Common myeloid progenitor, CD34-positive (primary cell): Measurements from ENCODE around the gene NLRP9.

Experiments used
- CTCF ChIA-PET: fragments of 350-600 bp; sonication (Branson Sonifier 250); formaldehyde crosslinking; loops from one replicate; lab custom pipeline; 2021; ENCODE audit warnings: antibody characterized with exemption; lab: Charles Lee
- POLR2A ChIA-PET: fragments of 350-600 bp; sonication (Branson Sonifier 250); formaldehyde crosslinking; loops from one replicate; lab custom pipeline; 2021; ENCODE audit warnings: antibody characterized with exemption; lab: Charles Lee
- DNase-seq, 3 donors: peaks; one replicate each; pipeline versions ENCODE4 v3.0.0 to v3.0.0-alpha.2; 2013
- H3K27ac ChIP-seq, 2 experiments: 1 replicate in 1 of 2; 2 replicates in 1 of 2; pipeline ENCODE4 v1.7.0; 2013; ENCODE audit warnings: inconsistent platforms in 2 of 2, low read length in 2 of 2, mild to moderate bottlenecking in 2 of 2, low read depth in 1 of 2, moderate library complexity in 1 of 2; ENCODE audit not compliant: severe bottlenecking in 2 of 2, insufficient read depth in 1 of 2, poor library complexity in 1 of 2
- H3K27me3 ChIP-seq, 5 experiments: replicated peaks in 2 of 5; 1 replicate in 3 of 5; 2 replicates in 2 of 5; pipeline versions ENCODE4 v1.6.1 to v1.7.0; 2013; ENCODE audit warnings: low read length in 4 of 5, mild to moderate bottlenecking in 2 of 5, moderate library complexity in 2 of 5, inconsistent platforms in 1 of 5; ENCODE audit not compliant: insufficient read depth in 5 of 5, control insufficient read depth in 4 of 5
- H3K36me3 ChIP-seq, 4 experiments: 1 replicate in 2 of 4; 2 replicates in 2 of 4; pipeline versions ENCODE4 v1.6.1 to v1.7.0; 2013; ENCODE audit warnings: low read length in 3 of 4, control low read depth in 1 of 4, mild to moderate bottlenecking in 1 of 4; ENCODE audit not compliant: control insufficient read depth in 4 of 4, insufficient read depth in 4 of 4
- H3K4me1 ChIP-seq, 4 experiments: 1 replicate in 3 of 4; 2 replicates in 1 of 4; pipeline versions ENCODE4 v1.6.1 to v1.7.1; 2013; ENCODE audit warnings: low read length in 3 of 4, mild to moderate bottlenecking in 3 of 4, control low read depth in 1 of 4, inconsistent platforms in 1 of 4, moderate library complexity in 1 of 4; ENCODE audit not compliant: control insufficient read depth in 4 of 4, insufficient read depth in 4 of 4; ENCODE audit errors: control extremely low read depth in 1 of 4
- H3K4me3 ChIP-seq, 7 experiments: 1 replicate in 4 of 7; 2 replicates in 3 of 7; pipeline versions ENCODE4 v1.5.1 to v1.7.0; 2013; ENCODE audit warnings: mild to moderate bottlenecking in 7 of 7, low read length in 6 of 7, moderate library complexity in 6 of 7, inconsistent platforms in 2 of 7, low read depth in 2 of 7, control low read depth in 1 of 7; ENCODE audit not compliant: insufficient read depth in 4 of 7, control insufficient read depth in 1 of 7; ENCODE audit errors: extremely low read depth in 1 of 7
- H3K9me3 ChIP-seq, 5 experiments: 1 replicate in 4 of 5; 2 replicates in 1 of 5; pipeline versions ENCODE4 v1.6.1 to v1.7.1; 2013; ENCODE audit warnings: low read length in 4 of 5, mild to moderate bottlenecking in 2 of 5, inconsistent platforms in 1 of 5, low read depth in 1 of 5, moderate library complexity in 1 of 5; ENCODE audit not compliant: control insufficient read depth in 4 of 5, insufficient read depth in 2 of 5; ENCODE audit errors: control extremely low read depth in 1 of 5
- WGBS: methylation state at CpG from one replicate; pipeline ENCODE4 v1.1.5; 2013; ENCODE audit not compliant: insufficient coverage; 5-methylcytosine and 5-hydroxymethylcytosine counted together

NLRP9 gene

DNA sequence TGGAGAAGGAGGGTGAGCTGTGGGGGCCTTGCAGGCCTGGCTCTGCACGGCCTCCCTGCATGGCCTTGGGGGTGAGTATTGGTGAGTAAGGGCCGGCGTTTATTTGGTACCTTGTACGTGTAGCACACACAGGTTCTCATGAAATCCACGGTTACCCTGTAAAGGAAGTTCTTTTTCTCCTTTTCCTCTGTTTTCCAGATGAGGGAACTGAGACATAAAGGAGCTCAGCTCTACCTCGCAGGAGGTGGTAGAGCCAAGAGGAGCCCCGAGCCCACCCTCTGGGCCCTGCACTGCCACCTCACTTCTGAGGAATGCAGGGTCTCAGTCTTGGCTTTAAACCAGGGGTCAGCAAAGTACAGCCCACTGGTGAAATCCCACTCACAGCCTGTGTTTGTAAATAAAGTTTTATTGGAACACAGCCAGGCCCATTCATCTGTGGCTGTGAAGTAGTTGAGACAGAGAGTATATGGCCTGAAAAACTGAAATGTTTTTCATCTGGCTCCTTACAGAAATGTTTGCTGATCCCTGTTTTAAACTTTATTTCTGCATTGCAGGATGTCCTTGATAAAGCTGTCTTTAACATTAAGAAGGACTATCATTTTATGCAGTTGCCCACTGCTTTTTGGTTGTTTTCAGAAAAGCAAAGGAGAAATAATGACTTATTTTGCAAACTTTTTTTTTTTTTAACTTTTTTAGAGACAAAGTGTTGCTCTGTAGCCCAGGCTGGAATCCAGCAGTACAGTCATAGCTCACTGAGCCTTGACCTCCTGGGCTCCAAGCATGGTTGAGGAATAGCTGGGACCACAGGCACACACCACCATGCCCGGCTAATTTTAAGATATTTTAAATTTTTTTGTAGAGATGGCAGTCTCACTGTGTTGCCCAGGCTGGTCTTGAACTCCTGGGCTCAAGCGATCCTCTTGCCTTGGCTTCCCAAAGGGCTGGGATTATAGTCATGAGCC is 56.8 kb downstream of the NLRP9 start:
- Histone ChIP-seq H3K4me3 (no peak overlapping the region), H3K9me3 (no peaks in the 10 kb centered on the region), H3K36me3 (peaks cover 0 to 82% (median 48%) of the 10 kb centered on the region in 4 experiments), H3K27me3 (no peaks in the 10 kb centered on the region), H3K27ac (no peak overlapping the region), H3K4me1 (peaks cover 4 to 23% (median 21%) of the 10 kb centered on the region in 4 experiments)
- CTCF ChIA-PET = no interaction called here
- POLR2A ChIA-PET = interaction anchor here (0.7 kb wide), 1 partner anchor 15 kb away, joined by 11 read pairs; no protein-coding TSS in a partner anchor
- WGBS = 94% methylated on average over 4 of the region's 9 CpGs
- no peak for DNase-seq

DNA sequence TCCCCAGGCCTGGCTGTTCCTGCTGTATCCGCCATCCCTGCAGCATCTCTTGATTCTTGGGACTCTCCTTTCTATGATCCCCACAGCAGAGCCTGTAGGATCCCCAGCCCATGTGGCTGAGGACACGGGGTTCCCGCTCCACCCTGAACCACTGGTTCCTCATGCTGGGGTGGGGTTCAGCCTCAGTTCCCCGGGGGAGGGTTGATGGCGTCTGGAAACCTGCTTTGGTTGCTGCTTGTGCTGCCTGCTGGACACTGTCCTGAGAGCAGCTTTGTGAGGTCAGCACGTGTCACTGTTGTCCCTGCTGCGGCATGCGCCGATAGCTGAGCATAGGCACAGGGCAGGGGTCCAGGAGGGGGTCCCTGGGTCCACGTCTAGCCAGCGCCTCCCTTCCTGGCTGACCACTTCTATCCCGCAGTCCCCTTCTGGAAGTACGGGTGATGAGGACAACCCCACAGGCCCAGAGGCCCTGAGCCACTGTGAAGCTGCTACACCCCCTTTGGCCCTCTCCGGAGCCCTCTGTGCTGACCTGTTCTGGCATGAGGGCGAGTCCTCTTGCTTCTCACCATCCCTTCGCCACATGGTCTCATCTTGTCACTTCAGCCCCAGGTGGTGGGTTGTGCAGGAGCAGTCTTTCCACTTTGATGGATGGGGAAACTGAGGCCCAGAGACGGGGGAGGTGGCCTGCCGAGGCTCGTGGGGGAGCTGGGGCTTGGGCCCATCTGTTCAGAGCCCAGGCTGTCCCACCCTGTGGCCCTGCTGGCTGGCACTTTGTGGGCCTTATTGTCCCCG is 57.7 kb downstream of the NLRP9 start:
- no peak for DNase-seq
- Histone ChIP-seq H3K4me3 (no peak overlapping the region), H3K27me3 (no peaks in the 10 kb centered on the region), H3K27ac (no peak overlapping the region), H3K4me1 (peaks cover 9 to 30% (median 29%) of the 10 kb centered on the region in 4 experiments), H3K36me3 (peaks cover 0 to 73% (median 44%) of the 10 kb centered on the region in 4 experiments), H3K9me3 (no peaks in the 10 kb centered on the region)
- WGBS = 97% methylated on average over 15 of the region's 20 CpGs
- POLR2A ChIA-PET = no interaction called here
- CTCF ChIA-PET = no interaction called here

- WGBS = 93% methylated on average over 21 of the region's 24 CpGs
- Histone ChIP-seq H3K36me3 (peaks cover 0 to 63% (median 36%) of the 10 kb centered on the region in 4 experiments), H3K4me3 (no peak overlapping the region)
Measured at GRCh38 chr19:55679343-55680257, 58.6 kb downstream of the NLRP9 start.

GRCh38 chr19:55678121-55678671 is 60.0 kb downstream of the NLRP9 start:
- ChIA-PET CTCF (no interaction called here), POLR2A (no interaction called here)
- peak overlapping the region in 1 of 2 experiments; percentile 29 for H3K27ac ChIP-seq
- 91% methylated on average over 21 of the region's 21 CpGs for WGBS
- no peak overlapping the region for H3K4me3 ChIP-seq
- peak in 2 of 3 donors; percentile 36 to 53 for DNase-seq
- H3K36me3 ChIP-seq = peaks cover 0 to 59% (median 34%) of the 10 kb centered on the region in 4 experiments
- H3K27me3 ChIP-seq = no peaks in the 10 kb centered on the region
- H3K9me3 ChIP-seq = no peaks in the 10 kb centered on the region
- peaks cover 9 to 42% (median 37%) of the 10 kb centered on the region in 4 experiments for H3K4me1 ChIP-seq

More at GRCh38 chr19:55679343-55680257, 58.6 kb downstream of the NLRP9 start:
- Histone ChIP-seq H3K27ac (no peak overlapping the region), H3K9me3 (no peaks in the 10 kb centered on the region), H3K27me3 (no peaks in the 10 kb centered on the region), H3K4me1 (peaks cover 9 to 34% (median 33%) of the 10 kb centered on the region in 4 experiments)
- POLR2A ChIA-PET = no interaction called here
- DNase-seq = no peak
- CTCF ChIA-PET = no interaction called here

DNA sequence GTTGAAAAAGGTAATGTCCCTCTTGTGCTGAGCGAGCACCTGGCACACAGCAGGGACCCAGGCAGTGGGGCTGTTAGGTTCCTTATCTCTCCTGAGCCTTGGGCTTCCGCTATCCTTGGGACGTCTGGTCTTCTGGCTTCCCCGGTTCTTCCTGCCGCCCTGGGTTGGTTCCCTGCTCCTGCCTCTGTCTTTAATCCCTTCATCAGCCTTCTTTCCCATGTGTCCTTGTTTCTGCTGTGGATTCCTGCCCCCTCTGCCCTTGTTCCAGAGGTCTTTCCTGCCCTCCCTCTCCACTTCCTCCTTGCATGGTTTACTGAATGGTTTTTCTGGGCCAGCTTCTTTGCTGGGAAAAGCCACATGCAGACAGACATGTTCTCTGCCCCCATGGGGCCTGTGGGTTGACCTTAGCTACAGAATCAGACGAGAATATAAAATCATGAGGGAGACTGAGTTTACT is 60.6 kb downstream of the NLRP9 start:
- peaks cover 0 to 59% (median 34%) of the 10 kb centered on the region in 4 experiments for H3K36me3 ChIP-seq
- 86% methylated on average over 6 of the region's 6 CpGs for WGBS
- ChIA-PET POLR2A (no interaction called here), CTCF (no interaction called here)
- no peaks in the 10 kb centered on the region for H3K9me3 ChIP-seq
- peaks cover 9 to 42% (median 37%) of the 10 kb centered on the region in 4 experiments for H3K4me1 ChIP-seq
- no peak overlapping the region for H3K4me3 ChIP-seq
- peak overlapping the region in 1 of 2 experiments; percentile 96 for H3K27ac ChIP-seq
- H3K27me3 ChIP-seq = no peaks in the 10 kb centered on the region
- DNase-seq = no peak

DNA sequence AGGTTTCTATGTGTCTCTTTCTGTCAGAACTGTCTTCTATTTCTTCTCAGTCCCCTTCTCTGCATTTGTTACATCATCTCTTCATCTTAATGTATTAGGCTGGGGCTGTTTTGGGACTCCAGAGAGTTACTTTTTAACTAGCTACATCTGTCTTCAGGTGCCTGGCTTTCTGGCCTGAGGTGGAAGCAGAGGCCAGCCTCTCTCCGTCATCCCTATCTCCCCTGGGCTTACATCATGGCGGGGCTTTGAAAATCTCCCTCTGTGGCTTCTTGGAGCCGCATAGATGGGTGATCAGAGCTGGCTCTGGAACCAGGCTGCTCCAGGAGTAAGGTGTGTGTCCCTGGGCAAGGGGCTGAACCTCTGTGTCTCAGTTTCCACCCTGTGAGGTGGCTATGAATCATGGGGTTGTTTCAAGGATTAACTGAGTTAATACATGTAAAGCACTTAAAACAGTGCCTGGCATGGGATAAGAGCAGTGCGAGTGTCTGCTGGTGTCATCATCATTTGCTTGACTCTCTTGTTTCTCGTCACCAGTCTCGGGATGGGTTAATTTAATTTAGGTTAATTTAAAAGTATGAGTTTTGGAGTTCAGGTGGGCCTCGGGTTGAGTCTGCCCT is 61.2 kb downstream of the NLRP9 start:
- no peaks in the 10 kb centered on the region for H3K27me3 ChIP-seq
- no peak for DNase-seq
- peaks cover 9 to 42% (median 37%) of the 10 kb centered on the region in 4 experiments for H3K4me1 ChIP-seq
- ChIA-PET CTCF (interaction anchor here (0.7 to 1.2 kb wide), 2 partner anchors 11 to 44 kb away, joined by 3 read pairs; no protein-coding TSS in a partner anchor), POLR2A (no interaction called here)
- WGBS = 97% methylated on average over 6 of the region's 7 CpGs
- no peaks in the 10 kb centered on the region for H3K9me3 ChIP-seq
- H3K4me3 ChIP-seq = peak overlapping the region in 1 of 7 experiments; percentile 90
- peak overlapping the region; percentile 92 to 96 for H3K27ac ChIP-seq
- peaks cover 0 to 60% (median 34%) of the 10 kb centered on the region in 4 experiments for H3K36me3 ChIP-seq
